Measurements from ENCODE around the gene PLAAT3.

DNA sequence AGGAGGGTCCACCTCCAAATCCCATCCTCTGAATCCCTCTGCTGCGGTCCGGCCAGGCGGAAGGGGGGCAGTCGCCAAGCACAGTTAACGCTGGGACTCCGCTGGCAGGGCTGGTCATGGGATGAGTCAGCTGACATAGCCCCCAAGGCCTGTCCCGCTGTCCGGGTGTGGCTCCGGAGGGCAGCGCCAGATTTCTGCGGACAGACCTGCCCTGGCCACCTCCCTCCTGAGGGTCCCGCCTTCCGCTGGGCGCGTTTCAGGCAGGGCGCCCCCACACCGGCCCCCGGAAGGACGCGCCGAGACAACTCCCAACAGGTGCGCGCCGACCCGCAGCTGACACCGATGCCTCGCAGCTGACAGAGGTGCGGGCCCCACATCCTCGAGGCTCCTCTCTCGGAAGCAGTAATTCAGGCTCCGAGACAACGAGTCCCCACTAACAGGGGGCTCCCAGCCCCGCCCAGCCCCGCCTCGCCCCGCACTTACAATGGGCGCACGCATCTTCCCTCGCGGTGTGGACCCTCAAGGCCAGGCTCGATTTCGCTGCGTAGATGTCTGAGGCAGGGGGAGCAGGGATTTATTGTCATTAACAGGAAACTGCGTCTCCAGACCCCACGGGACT lies 607 bp downstream of the PLAAT3 start:
- TF ChIP-seq, protein P1, sequence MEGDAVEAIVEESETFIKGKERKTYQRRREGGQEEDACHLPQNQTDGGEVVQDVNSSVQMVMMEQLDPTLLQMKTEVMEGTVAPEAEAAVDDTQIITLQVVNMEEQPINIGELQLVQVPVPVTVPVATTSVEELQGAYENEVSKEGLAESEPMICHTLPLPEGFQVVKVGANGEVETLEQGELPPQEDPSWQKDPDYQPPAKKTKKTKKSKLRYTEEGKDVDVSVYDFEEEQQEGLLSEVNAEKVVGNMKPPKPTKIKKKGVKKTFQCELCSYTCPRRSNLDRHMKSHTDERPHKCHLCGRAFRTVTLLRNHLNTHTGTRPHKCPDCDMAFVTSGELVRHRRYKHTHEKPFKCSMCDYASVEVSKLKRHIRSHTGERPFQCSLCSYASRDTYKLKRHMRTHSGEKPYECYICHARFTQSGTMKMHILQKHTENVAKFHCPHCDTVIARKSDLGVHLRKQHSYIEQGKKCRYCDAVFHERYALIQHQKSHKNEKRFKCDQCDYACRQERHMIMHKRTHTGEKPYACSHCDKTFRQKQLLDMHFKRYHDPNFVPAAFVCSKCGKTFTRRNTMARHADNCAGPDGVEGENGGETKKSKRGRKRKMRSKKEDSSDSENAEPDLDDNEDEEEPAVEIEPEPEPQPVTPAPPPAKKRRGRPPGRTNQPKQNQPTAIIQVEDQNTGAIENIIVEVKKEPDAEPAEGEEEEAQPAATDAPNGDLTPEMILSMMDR (IDR thresholded peaks at IDR 0.05; ENCODE audit: low read depth, low read length), result no peak
- no peak for TF ChIP-seq EZH2phosphoT487 (IDR thresholded peaks at IDR 0.05; ENCODE audit: low read depth)
